AG09309 (cell line): ENCODE data around the gene SRPX.

Experiments used
- DNase-seq: peaks from one replicate; pipeline ENCODE4 v3.0.0-alpha.2; 2010; ENCODE audit warnings: low read depth
- H3K4me3 ChIP-seq: 2 replicates; pipeline ENCODE4 v1.5.1; 2011; ENCODE audit warnings: mild to moderate bottlenecking, low read depth, low read length, moderate library complexity; ENCODE audit not compliant: control insufficient read depth
- CTCF ChIP-seq: IDR thresholded peaks from 2 replicates; pipeline ENCODE4 v1.5.1; 2011; ENCODE audit warnings: mild to moderate bottlenecking, low read depth, low read length, inconsistent platforms; ENCODE audit not compliant: insufficient read depth, control insufficient read depth; ENCODE audit errors: missing control alignments

The SRPX gene

GRCh38 chrX:38103857-38104812 lies 116.5 kb downstream of the SRPX start:
- H3K4me3 ChIP-seq: no peak overlapping the region
- DNase-seq: no peak
- TF ChIP-seq CTCF: no peak

- TF ChIP-seq CTCF: no peak
- no peak for DNase-seq
- no peak overlapping the region for H3K4me3 ChIP-seq
These were observed 117.8 kb downstream of the SRPX start for GRCh38 chrX:38102875-38103274.

DNA sequence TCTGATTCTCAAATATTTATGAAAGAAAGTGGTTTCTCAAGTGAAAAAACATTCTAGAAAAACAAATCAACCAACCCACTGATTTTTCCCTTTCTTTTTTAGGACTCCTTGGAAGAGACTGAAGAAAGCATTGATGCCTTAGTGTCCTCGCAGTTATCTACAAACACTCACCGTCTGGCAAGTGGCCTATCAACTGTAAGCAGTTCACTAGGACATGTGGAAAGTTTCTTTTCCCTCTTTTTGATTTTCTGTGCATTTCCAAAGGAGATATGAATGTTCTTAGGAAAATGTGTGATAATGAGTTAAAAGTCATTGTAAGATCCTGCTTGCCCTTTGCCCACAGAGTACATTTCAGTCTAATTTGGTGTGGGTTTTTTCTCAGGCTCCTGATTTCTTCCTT lies 118.4 kb downstream of the SRPX start:
- DNase-seq: no peak
- H3K4me3 ChIP-seq: no peak overlapping the region
- TF ChIP-seq CTCF: no peak

DNA sequence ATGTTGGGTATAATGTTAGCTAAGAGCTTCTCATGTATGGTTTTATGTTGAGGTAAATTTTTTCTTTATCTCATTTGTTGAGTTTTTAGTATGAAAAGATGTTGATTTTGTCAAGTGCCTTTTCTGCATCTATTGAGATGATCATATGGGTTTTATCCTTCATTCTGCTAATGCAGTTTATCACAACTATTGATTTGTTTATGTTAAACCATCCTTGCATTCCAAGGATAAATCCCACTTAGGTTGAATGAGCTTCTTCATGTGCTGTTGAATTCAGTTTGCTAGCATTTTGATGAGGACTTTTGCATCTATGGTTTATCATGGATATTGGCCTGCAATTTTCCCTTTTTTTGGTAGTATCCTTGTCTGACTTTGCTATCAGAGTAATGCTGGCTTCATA lies 121.0 kb downstream of the SRPX start:
- no peak for TF ChIP-seq CTCF
- DNase-seq: no peak
- H3K4me3 ChIP-seq: no peak overlapping the region
